GM12865 (cell line): ENCODE results near the gene DUSP7.

Experiments used
- DNase-seq: peaks from one replicate; pipeline ENCODE4 v3.0.0; 2010; ENCODE audit warnings: low read depth
- H3K4me3 ChIP-seq: 2 replicates; pipeline ENCODE4 v1.5.1; 2011; ENCODE audit warnings: mild to moderate bottlenecking, low read depth, low read length, control low read depth
- TF ChIP-seq, protein P1 (sequence below): IDR thresholded peaks from 2 replicates; pipeline ENCODE4 v1.5.1; 2011; ENCODE audit warnings: low read length, control low read depth, low read depth, inconsistent platforms; ENCODE audit not compliant: insufficient read depth; ENCODE audit errors: missing control alignments

DUSP7 gene

DNA sequence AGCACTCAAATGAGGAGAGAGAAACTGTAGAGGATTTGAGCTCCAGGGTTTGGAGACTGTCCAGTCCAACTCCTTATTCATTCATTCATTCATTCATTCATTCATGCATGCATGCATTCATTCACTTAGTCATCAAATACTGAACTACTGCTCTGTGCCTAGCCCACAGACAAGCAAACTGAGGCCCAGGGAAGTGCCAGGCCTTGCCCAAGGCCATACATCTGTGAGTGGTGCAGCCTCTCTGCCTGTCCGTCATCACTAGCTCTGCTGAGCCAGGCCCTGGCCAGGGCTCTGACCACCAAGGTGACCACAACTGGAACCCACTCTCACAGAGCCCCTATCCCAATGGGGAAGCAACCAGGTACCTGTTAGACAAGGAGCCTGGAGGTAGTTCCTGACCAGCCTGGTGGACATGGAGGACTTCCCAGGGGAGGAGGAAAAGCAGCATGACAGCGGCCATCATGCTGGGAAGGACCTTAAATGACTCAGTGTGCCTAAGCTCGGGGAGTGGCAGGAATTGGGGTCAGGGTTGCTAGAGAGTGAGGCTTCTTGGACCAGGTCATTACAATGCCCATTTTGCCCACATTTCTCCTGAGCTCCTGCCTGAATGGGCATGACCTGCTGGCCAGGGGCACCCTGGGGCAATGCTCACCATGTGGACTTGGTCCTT is 33.1 kb downstream of the DUSP7 start:
- DNase-seq, result no peak
- TF ChIP-seq, protein P1, sequence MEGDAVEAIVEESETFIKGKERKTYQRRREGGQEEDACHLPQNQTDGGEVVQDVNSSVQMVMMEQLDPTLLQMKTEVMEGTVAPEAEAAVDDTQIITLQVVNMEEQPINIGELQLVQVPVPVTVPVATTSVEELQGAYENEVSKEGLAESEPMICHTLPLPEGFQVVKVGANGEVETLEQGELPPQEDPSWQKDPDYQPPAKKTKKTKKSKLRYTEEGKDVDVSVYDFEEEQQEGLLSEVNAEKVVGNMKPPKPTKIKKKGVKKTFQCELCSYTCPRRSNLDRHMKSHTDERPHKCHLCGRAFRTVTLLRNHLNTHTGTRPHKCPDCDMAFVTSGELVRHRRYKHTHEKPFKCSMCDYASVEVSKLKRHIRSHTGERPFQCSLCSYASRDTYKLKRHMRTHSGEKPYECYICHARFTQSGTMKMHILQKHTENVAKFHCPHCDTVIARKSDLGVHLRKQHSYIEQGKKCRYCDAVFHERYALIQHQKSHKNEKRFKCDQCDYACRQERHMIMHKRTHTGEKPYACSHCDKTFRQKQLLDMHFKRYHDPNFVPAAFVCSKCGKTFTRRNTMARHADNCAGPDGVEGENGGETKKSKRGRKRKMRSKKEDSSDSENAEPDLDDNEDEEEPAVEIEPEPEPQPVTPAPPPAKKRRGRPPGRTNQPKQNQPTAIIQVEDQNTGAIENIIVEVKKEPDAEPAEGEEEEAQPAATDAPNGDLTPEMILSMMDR, result no peak
- no peak overlapping the region for H3K4me3 ChIP-seq

DNA sequence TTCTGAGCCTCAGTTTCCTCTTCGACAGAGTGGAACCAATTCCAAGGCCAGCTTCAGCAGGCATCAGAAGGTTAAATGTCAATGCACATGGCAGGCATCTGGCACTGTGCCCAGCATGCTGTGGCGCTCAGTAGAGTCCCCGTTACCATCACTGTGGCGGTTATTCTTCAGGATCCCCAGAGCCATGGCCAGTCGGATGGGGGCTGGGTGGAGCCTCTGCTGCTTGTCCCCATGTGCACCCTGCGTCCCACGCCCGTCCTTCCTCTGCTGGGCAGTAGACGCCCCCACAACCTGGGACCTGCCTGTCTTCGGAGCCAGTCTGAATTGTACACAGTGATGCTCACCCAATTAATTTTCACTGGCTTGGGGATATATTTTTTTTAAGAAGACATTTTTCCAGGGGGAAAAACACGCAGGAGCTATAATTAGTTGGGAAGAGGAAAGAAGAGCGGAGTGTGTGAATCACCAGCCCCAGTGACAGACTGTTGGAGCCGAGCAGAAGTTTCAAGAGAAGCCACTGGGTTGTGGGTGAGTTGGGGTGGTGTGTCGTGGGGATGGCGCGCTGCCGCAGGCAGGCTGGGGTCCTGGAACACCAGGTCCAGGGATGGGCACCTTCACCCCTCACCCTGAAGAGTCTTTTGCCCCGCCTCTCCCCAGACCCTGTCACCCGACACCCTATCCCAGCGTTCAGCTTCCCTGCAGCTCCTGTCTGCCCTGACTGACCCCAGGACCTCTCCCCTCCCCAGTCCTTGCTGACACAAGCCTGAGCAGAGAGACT is 33.9 kb downstream of the DUSP7 start:
- TF ChIP-seq, protein P1, result no peak
- DNase-seq, result no peak
- no peak overlapping the region for H3K4me3 ChIP-seq

DNA sequence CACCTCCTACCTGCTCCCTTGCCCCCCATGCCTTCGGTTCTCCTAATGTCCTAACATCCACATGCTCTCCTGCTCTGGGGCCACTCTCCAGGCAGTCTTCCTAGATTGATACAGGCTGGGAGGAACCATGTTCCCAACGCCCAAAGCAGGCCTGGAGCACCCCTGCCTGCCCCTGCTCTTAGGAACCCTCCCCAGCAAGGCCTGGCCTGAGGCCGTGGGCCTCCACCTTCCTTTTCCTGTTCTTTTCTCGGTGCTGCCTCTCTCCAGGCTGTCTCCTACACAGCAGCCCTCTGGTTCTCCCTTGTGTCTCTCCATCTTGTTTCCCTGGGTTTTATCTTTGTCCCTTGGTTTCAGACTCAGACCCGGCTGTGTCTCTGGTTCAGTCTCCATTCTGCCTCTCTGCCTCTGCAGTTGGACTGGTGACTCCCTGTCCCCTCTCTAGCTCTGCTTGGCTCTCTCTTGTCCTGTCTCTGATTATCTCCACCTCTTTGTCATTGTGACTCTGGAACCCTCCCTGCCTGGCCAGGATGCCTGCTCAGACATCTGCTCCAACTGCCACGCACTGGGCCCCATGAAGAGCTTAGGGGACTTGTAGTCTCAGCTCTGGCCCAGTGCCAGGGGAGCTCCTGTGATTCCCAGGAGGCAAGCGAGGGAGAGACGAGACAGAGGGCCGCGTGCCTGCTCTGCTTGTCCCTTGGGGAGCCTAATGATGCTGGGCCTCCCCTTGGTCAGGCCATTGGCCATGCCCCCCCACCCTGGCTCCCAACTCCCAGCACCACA is 34.7 kb downstream of the DUSP7 start:
- DNase-seq, result peak; percentile 28
- no peak overlapping the region for H3K4me3 ChIP-seq
- TF ChIP-seq, protein P1, result no peak

DNA sequence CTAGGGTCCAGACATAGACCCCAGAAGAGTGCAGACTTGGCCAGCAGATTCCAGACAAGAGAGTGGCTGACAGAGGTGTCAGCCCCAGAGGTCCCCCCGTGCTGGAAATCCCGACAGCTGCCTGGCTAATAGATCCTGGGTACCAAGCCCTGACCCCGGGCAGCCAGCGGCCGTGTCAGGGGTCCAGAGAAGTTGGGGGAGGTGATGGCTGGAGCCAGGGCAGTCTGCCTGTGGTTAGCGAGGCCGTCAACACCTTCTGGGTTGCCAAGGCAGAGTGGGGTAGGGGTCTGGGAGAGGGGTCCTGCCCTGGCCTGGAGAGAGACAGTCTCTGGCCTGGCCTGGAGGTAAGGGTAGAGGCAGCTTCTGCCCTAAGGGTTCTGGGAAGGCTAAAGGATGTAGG is 35.6 kb downstream of the DUSP7 start:
- no peak overlapping the region for H3K4me3 ChIP-seq
- DNase-seq, result no peak
- TF ChIP-seq, protein P1, result no peak

DNA sequence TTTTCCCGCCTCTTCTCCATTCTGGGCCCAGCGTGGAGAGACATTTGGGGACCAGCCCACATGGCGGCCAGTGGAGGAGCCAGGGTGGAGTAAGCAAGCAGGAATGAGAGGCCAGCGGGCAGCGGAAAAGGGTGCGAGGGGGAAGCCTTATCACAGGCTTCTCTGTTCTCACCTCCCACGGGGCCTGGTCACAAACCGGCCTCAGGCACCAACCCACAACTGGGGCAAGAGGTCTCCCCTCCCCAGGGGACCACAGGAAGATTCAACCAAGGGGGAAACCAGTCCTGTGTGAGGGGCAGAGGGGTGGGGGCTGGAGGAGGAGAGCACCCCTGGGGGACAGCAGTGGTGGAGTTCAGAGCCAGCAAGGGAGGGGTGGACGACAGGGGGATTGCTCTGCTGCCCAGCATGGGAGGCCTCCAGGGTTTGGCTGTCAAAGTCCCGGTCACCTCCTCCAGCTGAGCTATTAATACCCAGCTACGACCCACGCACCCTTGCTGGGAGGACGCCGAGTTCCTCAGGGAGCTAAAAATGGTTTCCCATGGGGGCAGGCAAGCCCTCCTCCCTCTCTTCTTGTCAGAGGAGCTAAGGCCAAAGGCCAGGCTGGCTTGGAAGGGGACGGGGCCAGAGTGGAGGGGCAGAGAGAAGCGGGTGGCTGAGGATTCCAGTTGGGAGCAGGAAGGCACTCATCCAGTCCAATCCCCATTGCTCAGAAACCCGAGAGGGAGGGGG is 36.9 kb downstream of the DUSP7 start:
- TF ChIP-seq, protein P1, result no peak
- H3K4me3 ChIP-seq, result no peak overlapping the region
- no peak for DNase-seq

DNA sequence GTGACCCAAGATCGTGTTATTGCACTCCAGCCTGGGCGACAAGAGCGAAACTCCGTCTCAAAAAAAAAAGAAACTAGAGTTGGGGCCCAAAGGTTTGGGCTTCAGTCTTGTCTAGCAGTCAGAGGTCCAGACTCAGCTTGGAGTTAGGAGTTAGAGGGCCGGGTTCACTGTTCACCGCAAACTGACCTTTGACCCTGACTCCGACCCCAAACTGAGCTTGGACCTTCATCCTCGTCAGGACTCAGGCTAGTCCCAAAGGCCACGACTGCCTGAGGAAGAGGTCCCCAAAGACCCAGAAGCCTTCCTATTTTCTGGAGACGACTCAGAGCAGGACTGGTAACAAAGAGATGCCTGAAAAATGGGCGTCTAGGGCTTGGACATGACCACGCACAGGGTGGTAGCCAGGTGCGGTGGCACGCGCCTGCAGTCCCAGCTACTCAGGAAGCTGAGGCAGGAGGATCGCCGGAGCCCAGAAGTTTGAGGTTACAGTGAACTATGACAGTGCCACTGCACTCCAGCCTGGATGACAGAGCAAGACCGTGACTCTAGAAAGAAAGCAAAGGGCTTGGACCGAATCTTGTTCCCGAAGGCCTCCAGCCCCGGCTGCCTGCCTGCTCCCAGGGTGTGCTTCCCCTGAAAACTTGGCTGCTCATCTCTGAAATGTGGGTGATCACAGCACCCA is 37.9 kb downstream of the DUSP7 start:
- H3K4me3 ChIP-seq, result no peak overlapping the region
- no peak for DNase-seq
- TF ChIP-seq, protein P1, result no peak
